ENCODE results near the gene PPP1R15B. TPM values are rescaled to one million over a fixed set of nuclear protein-coding genes. Genes with fewer than 3 reads are reported as not detected.

PPP1R15B gene
- total RNA-seq = 42.1 and 43.8 TPM in 2 replicates

- peak; percentile 90 for DNase-seq (ENCODE audit: low read depth)
- Histone ChIP-seq H3K36me3 (ENCODE audit: control insufficient read depth, insufficient read depth, low read length) (no peaks in the 10 kb centered on the region), H3K27me3 (ENCODE audit: control insufficient read depth, insufficient read depth, low read length) (no peaks in the 10 kb centered on the region), H3K4me3 (ENCODE audit: low read depth, low read length) (peak within 1 kb of the TSS; percentile 98)
- no peak for TF ChIP-seq CTCF (IDR thresholded peaks at IDR 0.05; ENCODE audit: insufficient read depth, low read length, poor library complexity, severe bottlenecking)
Measured at GRCh38 chr1:204411451-204412204, at the start of gene PPP1R15B. PPP1R15B (minus strand) TSS chr1:204411817; CDS start chr1:204411411, 406 bp downstream.

GRCh38 chr1:204460346-204460745 lies 48.7 kb upstream of the PPP1R15B start:
- no peak overlapping the region for H3K4me3 ChIP-seq (ENCODE audit: low read depth, low read length)
- H3K27me3 ChIP-seq (ENCODE audit: control insufficient read depth, insufficient read depth, low read length) = no peaks in the 10 kb centered on the region
- no peak for DNase-seq (ENCODE audit: low read depth)
- TF ChIP-seq CTCF (IDR thresholded peaks at IDR 0.05; ENCODE audit: insufficient read depth, low read length, poor library complexity, severe bottlenecking) = no peak
- H3K36me3 ChIP-seq (ENCODE audit: control insufficient read depth, insufficient read depth, low read length) = peaks cover 1% of the 10 kb centered on the region

- Histone ChIP-seq H3K4me3 (ENCODE audit: low read depth, low read length) (no peak overlapping the region), H3K27me3 (ENCODE audit: control insufficient read depth, insufficient read depth, low read length) (no peaks in the 10 kb centered on the region), H3K36me3 (ENCODE audit: control insufficient read depth, insufficient read depth, low read length) (peaks cover 1% of the 10 kb centered on the region)
- no peak for TF ChIP-seq CTCF (IDR thresholded peaks at IDR 0.05; ENCODE audit: insufficient read depth, low read length, poor library complexity, severe bottlenecking)
- DNase-seq (ENCODE audit: low read depth) = no peak
Measured at GRCh38 chr1:204459706-204460105, 48.1 kb upstream of the PPP1R15B start.

GRCh38 chr1:204457666-204458065 lies 46.0 kb upstream of the PPP1R15B start:
- Histone ChIP-seq H3K36me3 (ENCODE audit: control insufficient read depth, insufficient read depth, low read length) (peaks cover 1% of the 10 kb centered on the region), H3K4me3 (ENCODE audit: low read depth, low read length) (no peak overlapping the region), H3K27me3 (ENCODE audit: control insufficient read depth, insufficient read depth, low read length) (no peaks in the 10 kb centered on the region)
- TF ChIP-seq CTCF (IDR thresholded peaks at IDR 0.05; ENCODE audit: insufficient read depth, low read length, poor library complexity, severe bottlenecking) = no peak
- DNase-seq (ENCODE audit: low read depth) = no peak

GRCh38 chr1:204456826-204457442 lies 45.3 kb upstream of the PPP1R15B start:
- TF ChIP-seq CTCF (IDR thresholded peaks at IDR 0.05; ENCODE audit: insufficient read depth, low read length, poor library complexity, severe bottlenecking) = no peak
- DNase-seq (ENCODE audit: low read depth) = no peak
- Histone ChIP-seq H3K27me3 (ENCODE audit: control insufficient read depth, insufficient read depth, low read length) (no peaks in the 10 kb centered on the region), H3K4me3 (ENCODE audit: low read depth, low read length) (no peak overlapping the region), H3K36me3 (ENCODE audit: control insufficient read depth, insufficient read depth, low read length) (peaks cover 1% of the 10 kb centered on the region)
